ENCODE results near the gene PRKACA. TPM values are rescaled to one million over a fixed set of nuclear protein-coding genes. Genes with fewer than 3 reads are reported as not detected.

Gene PRKACA
- total and polyA plus RNA-seq, 4 donors = 43.7 to 103 (median 67.9) TPM

- H3K36me3 ChIP-seq (ENCODE audit: control insufficient read depth in 4 of 4, insufficient read depth in 4 of 4, low read length in 4 of 4) = peaks cover 0 to 10% (median 7%) of the 10 kb centered on the region in 4 donors
- H3K9ac ChIP-seq (ENCODE audit: insufficient read depth in 1 of 2, low read length in 2 of 2) = no peak overlapping the region
- DNase-seq = no peak
- ATAC-seq (ENCODE audit: insufficient read depth, low FRiP score) = no peak
- no peak for TF ChIP-seq CTCF (IDR thresholded peaks at IDR 0.05; ENCODE audit: control extremely low read depth, extremely low read depth)
- H3K4me1 ChIP-seq (ENCODE audit: control insufficient read depth in 5 of 5, insufficient read depth in 5 of 5, low read length in 5 of 5) = peaks cover 0 to 18% (median 6%) of the 10 kb centered on the region in 5 donors
- no peaks in the 10 kb centered on the region for H3K27me3 ChIP-seq (ENCODE audit: control insufficient read depth in 3 of 3, insufficient read depth in 3 of 3, low read length in 2 of 3)
- H3K9me3 ChIP-seq (ENCODE audit: control insufficient read depth in 4 of 4, insufficient read depth in 3 of 4, low read length in 3 of 4) = no peaks in the 10 kb centered on the region
- WGBS, 2 donors = 92 to 95% methylated on average over 5 of the region's 5 CpGs
- no peak overlapping the region for H3K4me3 ChIP-seq
- H3K27ac ChIP-seq (ENCODE audit: low read depth in 1 of 2, low read length in 1 of 2) = no peak overlapping the region
Measured at GRCh38 chr19:14086098-14086497, 31.5 kb downstream of the PRKACA start.

- no peak for ATAC-seq (ENCODE audit: insufficient read depth, low FRiP score)
Measured at GRCh38 chr19:14085309-14085995, 32.1 kb downstream of the PRKACA start, which contains the start of gene C19orf67. C19orf67 (minus strand) TSS chr19:14085783; CDS start chr19:14085627, 156 bp downstream.

DNA sequence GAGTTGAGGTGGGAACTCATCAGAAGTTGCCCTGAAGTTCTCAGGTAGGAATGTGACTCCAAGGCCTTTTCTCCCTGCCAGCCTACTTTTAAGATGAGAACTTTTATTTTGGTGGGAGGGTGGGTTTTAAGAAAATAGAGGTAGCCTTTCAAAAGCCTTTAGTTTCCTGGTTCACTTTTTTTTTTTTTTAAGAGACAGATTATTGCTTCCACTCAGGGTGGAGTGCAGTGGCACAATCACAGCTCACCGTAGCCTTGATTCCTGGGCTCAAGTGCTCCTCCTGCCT, 34.9 kb downstream of the PRKACA start:
- 33 to 83% methylated on average over 1 of the region's 1 CpG for WGBS, 2 donors
- Histone ChIP-seq H3K27me3 (ENCODE audit: control insufficient read depth in 3 of 3, insufficient read depth in 3 of 3, low read length in 2 of 3) (no peaks in the 10 kb centered on the region), H3K9me3 (ENCODE audit: control insufficient read depth in 4 of 4, insufficient read depth in 3 of 4, low read length in 3 of 4) (no peaks in the 10 kb centered on the region), H3K36me3 (ENCODE audit: control insufficient read depth in 4 of 4, insufficient read depth in 4 of 4, low read length in 4 of 4) (peaks cover 0 to 5% (median 0%) of the 10 kb centered on the region in 4 donors), H3K4me3 (no peak overlapping the region), H3K4me1 (ENCODE audit: control insufficient read depth in 5 of 5, insufficient read depth in 5 of 5, low read length in 5 of 5) (peaks cover 0 to 9% (median 6%) of the 10 kb centered on the region in 5 donors), H3K27ac (ENCODE audit: low read depth in 1 of 2, low read length in 1 of 2) (no peak overlapping the region), H3K9ac (ENCODE audit: insufficient read depth in 1 of 2, low read length in 2 of 2) (peak overlapping the region in 1 of 2 donors; percentile 75)
- no peak for DNase-seq
- no peak for TF ChIP-seq CTCF (IDR thresholded peaks at IDR 0.05; ENCODE audit: control extremely low read depth, extremely low read depth)
- ATAC-seq (ENCODE audit: insufficient read depth, low FRiP score) = no peak

More at GRCh38 chr19:14085309-14085995, 32.1 kb downstream of the PRKACA start, which contains the start of gene C19orf67:
- no peak within 1 kb of the TSS for H3K9ac ChIP-seq (ENCODE audit: insufficient read depth in 1 of 2, low read length in 2 of 2)
- peaks cover 0 to 18% (median 6%) of the 10 kb centered on the region in 5 donors for H3K4me1 ChIP-seq (ENCODE audit: control insufficient read depth in 5 of 5, insufficient read depth in 5 of 5, low read length in 5 of 5)
- H3K4me3 ChIP-seq = no peak within 1 kb of the TSS
- H3K27ac ChIP-seq (ENCODE audit: low read depth in 1 of 2, low read length in 1 of 2) = no peak within 1 kb of the TSS
- H3K9me3 ChIP-seq (ENCODE audit: control insufficient read depth in 4 of 4, insufficient read depth in 3 of 4, low read length in 3 of 4) = no peaks in the 10 kb centered on the region
- TF ChIP-seq CTCF (IDR thresholded peaks at IDR 0.05; ENCODE audit: control extremely low read depth, extremely low read depth) = no peak
- no peak for DNase-seq
- 77 to 82% methylated on average over 54 of the region's 54 CpGs for WGBS, 2 donors
- peaks cover 0 to 10% (median 7%) of the 10 kb centered on the region in 4 donors for H3K36me3 ChIP-seq (ENCODE audit: control insufficient read depth in 4 of 4, insufficient read depth in 4 of 4, low read length in 4 of 4)
- H3K27me3 ChIP-seq (ENCODE audit: control insufficient read depth in 3 of 3, insufficient read depth in 3 of 3, low read length in 2 of 3) = no peaks in the 10 kb centered on the region
